A673 (cell line): ENCODE measurements around the gene NFATC2.

ENCODE experiments used
- EZH2 ChIP-seq: fragments of 200-600 bp; sonication (generic); IDR thresholded peaks from 2 replicates; pipeline ENCODE4 v1.6.1; 2017; ENCODE audit warnings: borderline replicate concordance, low read depth, mild to moderate bottlenecking, mixed read lengths, antibody characterized with exemption, low read length; ENCODE audit not compliant: poor library complexity, severe bottlenecking
- TF ChIP-seq, protein P1 (sequence below): fragments of 300-800, 200-600 bp; sonication (generic); conservative IDR thresholded peaks from 2 replicates; pipeline ENCODE4 v1.5.1; 2017; ENCODE audit warnings: low read depth, mild to moderate bottlenecking, antibody characterized with exemption, low read length, moderate library complexity, mixed read lengths

DNA sequence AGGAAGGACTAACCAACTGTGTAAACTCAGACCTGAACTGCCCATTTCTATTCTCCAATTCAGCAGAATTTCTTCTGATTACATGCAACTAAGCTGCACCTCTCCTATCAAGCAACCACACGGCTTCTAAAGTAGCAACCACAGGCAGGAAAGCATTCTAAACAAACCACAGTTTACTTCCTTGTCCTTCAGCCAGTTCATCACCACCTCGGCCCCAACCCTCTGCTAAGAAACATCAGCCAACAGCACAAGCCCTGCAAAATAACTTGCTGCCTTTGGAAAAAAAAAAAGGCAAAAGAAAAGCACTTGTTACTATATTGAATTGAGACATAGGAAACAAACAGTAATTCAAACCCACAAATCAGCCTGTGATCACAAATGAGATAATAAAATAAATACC lies 140.3 kb downstream of the NFATC2 start:
- TF ChIP-seq, protein P1, sequence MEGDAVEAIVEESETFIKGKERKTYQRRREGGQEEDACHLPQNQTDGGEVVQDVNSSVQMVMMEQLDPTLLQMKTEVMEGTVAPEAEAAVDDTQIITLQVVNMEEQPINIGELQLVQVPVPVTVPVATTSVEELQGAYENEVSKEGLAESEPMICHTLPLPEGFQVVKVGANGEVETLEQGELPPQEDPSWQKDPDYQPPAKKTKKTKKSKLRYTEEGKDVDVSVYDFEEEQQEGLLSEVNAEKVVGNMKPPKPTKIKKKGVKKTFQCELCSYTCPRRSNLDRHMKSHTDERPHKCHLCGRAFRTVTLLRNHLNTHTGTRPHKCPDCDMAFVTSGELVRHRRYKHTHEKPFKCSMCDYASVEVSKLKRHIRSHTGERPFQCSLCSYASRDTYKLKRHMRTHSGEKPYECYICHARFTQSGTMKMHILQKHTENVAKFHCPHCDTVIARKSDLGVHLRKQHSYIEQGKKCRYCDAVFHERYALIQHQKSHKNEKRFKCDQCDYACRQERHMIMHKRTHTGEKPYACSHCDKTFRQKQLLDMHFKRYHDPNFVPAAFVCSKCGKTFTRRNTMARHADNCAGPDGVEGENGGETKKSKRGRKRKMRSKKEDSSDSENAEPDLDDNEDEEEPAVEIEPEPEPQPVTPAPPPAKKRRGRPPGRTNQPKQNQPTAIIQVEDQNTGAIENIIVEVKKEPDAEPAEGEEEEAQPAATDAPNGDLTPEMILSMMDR: no peak
- TF ChIP-seq EZH2: no peak
